Measurements from ENCODE around the gene ARMC9. TPM values are rescaled to one million over a fixed set of nuclear protein-coding genes. Genes with fewer than 3 reads are reported as not detected.

The ARMC9 gene
- total RNA-seq, 1 experiment from 2014 or later = 3.3 TPM

- CTCF ChIA-PET = no interaction called here
These were observed 127.4 kb downstream of the ARMC9 start for GRCh38 chr2:231325826-231326225.

GRCh38 chr2:231326404-231326803 lies 128.0 kb downstream of the ARMC9 start:
- Mint-ChIP-seq H3K4me3 (ENCODE audit: unreplicated experiment) (no peak overlapping the region), H3K9me3 (ENCODE audit: unreplicated experiment) (no peaks in the 10 kb centered on the region), H3K36me3 (ENCODE audit: insufficient read depth, unreplicated experiment) (no peaks in the 10 kb centered on the region), H3K4me1 (ENCODE audit: low read depth, unreplicated experiment) (no peaks in the 10 kb centered on the region), H3K27me3 (ENCODE audit: insufficient read depth, unreplicated experiment) (no peaks in the 10 kb centered on the region), H3K27ac (ENCODE audit: unreplicated experiment) (no peak overlapping the region)
- DNase-seq = no peak
- no peaks in the 10 kb centered on the region for H3K27me3 ChIP-seq (replicated peaks; ENCODE audit: control insufficient read depth, insufficient read depth, low read length)
- H3K4me1 ChIP-seq = no peaks in the 10 kb centered on the region
- H3K9me3 ChIP-seq = no peaks in the 10 kb centered on the region
- ChIA-PET CTCF (no interaction called here), POLR2A (no interaction called here)
- H3K36me3 ChIP-seq (ENCODE audit: control insufficient read depth, insufficient read depth, low read length) = no peaks in the 10 kb centered on the region
- no peak for TF ChIP-seq CTCF (IDR thresholded peaks at IDR 0.05; ENCODE audit: insufficient read depth in 1 of 2, low read depth in 1 of 2, low read length in 1 of 2, severe bottlenecking in 1 of 2, unreplicated experiment in 1 of 2)
- intact Hi-C loops (cut with micrococcal nuclease; ENCODE audit: unreplicated experiment) = no loop called here
- H3K4me3 ChIP-seq (ENCODE audit: low read depth, low read length) = no peak overlapping the region
- no TSS peak for BruUV-seq (replicated peaks)

More at GRCh38 chr2:231325826-231326225, 127.4 kb downstream of the ARMC9 start:
- no peak overlapping the region for H3K4me3 Mint-ChIP-seq (ENCODE audit: unreplicated experiment)
- Histone ChIP-seq H3K4me3 (ENCODE audit: low read depth, low read length) (no peak overlapping the region), H3K4me1 (no peaks in the 10 kb centered on the region), H3K36me3 (ENCODE audit: control insufficient read depth, insufficient read depth, low read length) (no peaks in the 10 kb centered on the region), H3K9me3 (no peaks in the 10 kb centered on the region), H3K27me3 (replicated peaks; ENCODE audit: control insufficient read depth, insufficient read depth, low read length) (no peaks in the 10 kb centered on the region)
- no peaks in the 10 kb centered on the region for H3K36me3 Mint-ChIP-seq (ENCODE audit: insufficient read depth, unreplicated experiment)
- intact Hi-C loops (cut with micrococcal nuclease; ENCODE audit: unreplicated experiment) = no loop called here
- no peak for TF ChIP-seq CTCF (IDR thresholded peaks at IDR 0.05; ENCODE audit: insufficient read depth in 1 of 2, low read depth in 1 of 2, low read length in 1 of 2, severe bottlenecking in 1 of 2, unreplicated experiment in 1 of 2)
- H3K9me3 Mint-ChIP-seq (ENCODE audit: unreplicated experiment) = no peaks in the 10 kb centered on the region
- no peaks in the 10 kb centered on the region for H3K27me3 Mint-ChIP-seq (ENCODE audit: insufficient read depth, unreplicated experiment)
- DNase-seq = no peak
- H3K4me1 Mint-ChIP-seq (ENCODE audit: low read depth, unreplicated experiment) = no peaks in the 10 kb centered on the region
- no peak overlapping the region for H3K27ac Mint-ChIP-seq (ENCODE audit: unreplicated experiment)
- BruUV-seq (replicated peaks) = no TSS peak
- POLR2A ChIA-PET = no interaction called here

- Histone ChIP-seq H3K27me3 (replicated peaks; ENCODE audit: control insufficient read depth, insufficient read depth, low read length) (no peaks in the 10 kb centered on the region), H3K4me3 (ENCODE audit: low read depth, low read length) (no peak overlapping the region), H3K4me1 (no peaks in the 10 kb centered on the region), H3K36me3 (ENCODE audit: control insufficient read depth, insufficient read depth, low read length) (no peaks in the 10 kb centered on the region), H3K9me3 (no peaks in the 10 kb centered on the region)
- H3K27ac Mint-ChIP-seq (ENCODE audit: unreplicated experiment) = no peak overlapping the region
- CTCF ChIA-PET = no interaction called here
- no peaks in the 10 kb centered on the region for H3K36me3 Mint-ChIP-seq (ENCODE audit: insufficient read depth, unreplicated experiment)
- H3K4me1 Mint-ChIP-seq (ENCODE audit: low read depth, unreplicated experiment) = no peaks in the 10 kb centered on the region
- no peak for TF ChIP-seq CTCF (IDR thresholded peaks at IDR 0.05; ENCODE audit: insufficient read depth in 1 of 2, low read depth in 1 of 2, low read length in 1 of 2, severe bottlenecking in 1 of 2, unreplicated experiment in 1 of 2)
- DNase-seq = no peak
- intact Hi-C loops (cut with micrococcal nuclease; ENCODE audit: unreplicated experiment) = no loop called here
- no peaks in the 10 kb centered on the region for H3K27me3 Mint-ChIP-seq (ENCODE audit: insufficient read depth, unreplicated experiment)
- POLR2A ChIA-PET = no interaction called here
- no peak overlapping the region for H3K4me3 Mint-ChIP-seq (ENCODE audit: unreplicated experiment)
- no peaks in the 10 kb centered on the region for H3K9me3 Mint-ChIP-seq (ENCODE audit: unreplicated experiment)
- BruUV-seq (replicated peaks) = no TSS peak
These were observed 131.9 kb downstream of the ARMC9 start for GRCh38 chr2:231330311-231330710.
